ENCODE data around the gene GRM8. TPM values are rescaled to one million over a fixed set of nuclear protein-coding genes. Genes with fewer than 3 reads are reported as not detected.

The GRM8 gene
- polyA plus RNA-seq, 2 of the 4 experiments (the other 2 are of a cell fraction): 0.06 TPM; not detected in 1

DNA sequence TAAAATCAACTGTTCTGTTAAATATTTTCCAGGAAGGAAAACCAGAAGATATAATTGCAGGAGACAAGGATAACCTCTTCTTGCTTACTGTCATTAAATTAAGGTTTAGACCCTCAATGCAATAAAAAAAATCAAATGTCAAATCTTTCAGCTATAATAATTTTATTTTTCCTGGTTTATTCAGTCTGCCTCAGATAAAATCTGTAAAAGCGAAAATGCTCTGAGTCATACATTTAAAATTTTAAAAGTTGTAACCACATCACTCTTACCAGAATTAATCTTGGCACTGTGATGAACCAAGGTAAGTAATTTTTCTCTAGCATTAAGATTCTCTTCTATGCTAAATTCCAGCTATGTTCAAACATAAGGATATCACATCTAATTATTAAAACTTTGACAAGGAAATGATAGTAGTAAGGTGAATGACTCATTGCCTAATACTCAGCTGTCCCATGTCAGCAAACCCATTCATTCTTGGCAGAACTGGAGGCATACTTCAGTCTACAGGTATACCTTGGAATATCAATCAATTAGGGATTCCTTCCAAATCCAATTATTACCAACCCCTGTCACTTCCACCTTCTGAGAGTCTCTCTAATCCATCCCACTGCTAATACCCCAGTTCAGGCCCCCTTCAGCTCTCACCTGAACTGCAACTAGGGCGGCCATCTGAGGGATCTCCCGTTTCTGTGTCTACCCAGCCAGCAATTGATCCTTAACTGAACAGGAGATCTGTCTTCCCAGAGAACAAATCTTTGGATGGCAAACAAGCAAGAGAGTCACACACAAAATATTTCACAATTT is 434.1 kb downstream of the GRM8 start:
- no peak for DNase-seq (ENCODE audit: low read depth in 1 of 2, low spot score in 1 of 2)
- no peaks in the 10 kb centered on the region for H3K4me1 ChIP-seq
- WGBS (ENCODE audit: missing lambda C conversion rate): under 1% methylated on average over 3 of the region's 3 CpGs
- H3K9me3 ChIP-seq: no peaks in the 10 kb centered on the region
- CTCF ChIA-PET: interaction anchor here (0.6 kb wide), 1 partner anchor 14 kb away, joined by 3 read pairs; no protein-coding TSS in a partner anchor
- TF ChIP-seq, protein P1, sequence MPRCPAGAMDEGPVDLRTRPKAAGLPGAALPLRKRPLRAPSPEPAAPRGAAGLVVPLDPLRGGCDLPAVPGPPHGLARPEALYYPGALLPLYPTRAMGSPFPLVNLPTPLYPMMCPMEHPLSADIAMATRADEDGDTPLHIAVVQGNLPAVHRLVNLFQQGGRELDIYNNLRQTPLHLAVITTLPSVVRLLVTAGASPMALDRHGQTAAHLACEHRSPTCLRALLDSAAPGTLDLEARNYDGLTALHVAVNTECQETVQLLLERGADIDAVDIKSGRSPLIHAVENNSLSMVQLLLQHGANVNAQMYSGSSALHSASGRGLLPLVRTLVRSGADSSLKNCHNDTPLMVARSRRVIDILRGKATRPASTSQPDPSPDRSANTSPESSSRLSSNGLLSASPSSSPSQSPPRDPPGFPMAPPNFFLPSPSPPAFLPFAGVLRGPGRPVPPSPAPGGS (IDR thresholded peaks at IDR 0.05): no peak
- TF ChIP-seq EHMT2 (IDR thresholded peaks at IDR 0.05; ENCODE audit: low read depth) (no peak), NFE2L2 (conservative IDR thresholded peaks at IDR 0.05; ENCODE audit: low read length) (no peak), RNF2 (IDR thresholded peaks at IDR 0.05; ENCODE audit: borderline replicate concordance, low read depth) (no peak), KDM5A (IDR thresholded peaks at IDR 0.05) (no peak), CHD2 (IDR thresholded peaks at IDR 0.05; ENCODE audit: low read length, partially characterized antibody) (no peak), RAD21 (conservative IDR thresholded peaks at IDR 0.05 in 1 of 2, IDR thresholded peaks at IDR 0.05 in 1 of 2) (no peak), SREBF2 (IDR thresholded peaks at IDR 0.05) (no peak)
- TF ChIP-seq, protein P2, sequence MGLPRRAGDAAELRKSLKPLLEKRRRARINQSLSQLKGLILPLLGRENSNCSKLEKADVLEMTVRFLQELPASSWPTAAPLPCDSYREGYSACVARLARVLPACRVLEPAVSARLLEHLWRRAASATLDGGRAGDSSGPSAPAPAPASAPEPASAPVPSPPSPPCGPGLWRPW (IDR thresholded peaks at IDR 0.05): no peak
- FAIRE-seq: no peak
- H3K4me2 ChIP-seq: no peak overlapping the region
- no peak for ATAC-seq
- POLR2A ChIA-PET: no interaction called here
- no peak overlapping the region for H3K27ac ChIP-seq
- H3K4me3 ChIP-seq: no peak overlapping the region

DNA sequence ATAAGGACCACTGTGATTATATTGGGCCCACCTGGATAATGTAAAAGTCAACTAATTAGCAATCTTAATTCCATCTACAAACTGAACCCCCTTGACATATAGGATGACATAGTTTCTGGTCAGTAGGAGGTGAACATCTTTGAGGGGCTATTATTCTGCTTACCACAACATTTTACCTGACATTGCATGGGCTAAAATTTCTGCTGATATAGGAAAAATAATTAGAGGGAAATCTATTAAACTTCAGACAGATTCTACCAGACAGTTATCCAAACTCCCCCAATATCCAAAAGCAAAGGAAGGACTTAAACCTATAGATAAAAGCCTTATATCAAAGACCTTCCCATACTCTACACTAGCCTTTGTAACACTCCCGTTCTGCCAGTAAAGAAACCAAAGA is 443.6 kb downstream of the GRM8 start:
- ChIA-PET POLR2A (no interaction called here), CTCF (no interaction called here)
- FAIRE-seq (no peak), DNase-seq (ENCODE audit: low read depth in 1 of 2, low spot score in 1 of 2) (no peak), ATAC-seq (no peak)
- TF ChIP-seq CBX2 (IDR thresholded peaks at IDR 0.05; ENCODE audit: borderline replicate concordance, low read depth) (no peak), EHF (CRISPR knock-in tag; IDR thresholded peaks at IDR 0.05) (no peak), MAFK (IDR thresholded peaks at IDR 0.05; ENCODE audit: partially characterized antibody) (peak; percentile 24), HOXB5 (CRISPR knock-in tag; IDR thresholded peaks at IDR 0.05) (no peak)
- TF ChIP-seq, protein P3, sequence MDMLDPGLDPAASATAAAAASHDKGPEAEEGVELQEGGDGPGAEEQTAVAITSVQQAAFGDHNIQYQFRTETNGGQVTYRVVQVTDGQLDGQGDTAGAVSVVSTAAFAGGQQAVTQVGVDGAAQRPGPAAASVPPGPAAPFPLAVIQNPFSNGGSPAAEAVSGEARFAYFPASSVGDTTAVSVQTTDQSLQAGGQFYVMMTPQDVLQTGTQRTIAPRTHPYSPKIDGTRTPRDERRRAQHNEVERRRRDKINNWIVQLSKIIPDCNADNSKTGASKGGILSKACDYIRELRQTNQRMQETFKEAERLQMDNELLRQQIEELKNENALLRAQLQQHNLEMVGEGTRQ (IDR thresholded peaks at IDR 0.05): no peak
- H3K9me3 ChIP-seq: no peaks in the 10 kb centered on the region
- 0% methylated on average over 1 of the region's 1 CpG for WGBS (ENCODE audit: missing lambda C conversion rate)
- H3K4me1 ChIP-seq: no peaks in the 10 kb centered on the region
- no peak overlapping the region for H3K4me3 ChIP-seq
- no peak overlapping the region for H3K4me2 ChIP-seq
- no peak overlapping the region for H3K27ac ChIP-seq

DNA sequence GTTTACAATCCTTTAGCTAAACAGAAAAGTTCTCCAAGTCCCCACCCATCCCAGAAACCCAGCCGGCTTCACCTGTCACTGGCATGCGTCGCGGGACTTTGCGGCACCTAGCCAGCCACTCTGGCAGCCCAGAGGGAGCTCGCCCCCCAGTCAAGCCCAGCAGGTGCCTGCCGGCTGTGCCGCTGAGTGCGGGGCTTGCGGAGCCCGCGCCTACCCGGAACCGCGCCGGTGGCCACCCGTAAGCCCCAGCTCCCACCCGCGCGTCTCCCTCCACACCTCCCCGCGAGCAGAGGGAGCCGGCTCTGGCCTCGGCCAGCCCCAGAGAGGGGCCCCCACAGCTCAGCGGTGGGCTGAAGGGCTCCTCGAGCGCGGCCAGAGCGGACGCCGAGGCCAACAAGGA is 446.1 kb downstream of the GRM8 start:
- DNase-seq (ENCODE audit: low read depth in 1 of 2, low spot score in 1 of 2) (no peak), FAIRE-seq (no peak), ATAC-seq (no peak)
- WGBS (ENCODE audit: missing lambda C conversion rate): no CpG with 5 or more reads among the region's 31 CpGs
- POLR2A ChIA-PET: no interaction called here
- Histone ChIP-seq H3K4me3 (no peak overlapping the region), H3K4me2 (no peak overlapping the region), H3K27ac (no peak overlapping the region), H3K4me1 (no peaks in the 10 kb centered on the region), H3K9me3 (no peaks in the 10 kb centered on the region)
- TF ChIP-seq, protein P4, sequence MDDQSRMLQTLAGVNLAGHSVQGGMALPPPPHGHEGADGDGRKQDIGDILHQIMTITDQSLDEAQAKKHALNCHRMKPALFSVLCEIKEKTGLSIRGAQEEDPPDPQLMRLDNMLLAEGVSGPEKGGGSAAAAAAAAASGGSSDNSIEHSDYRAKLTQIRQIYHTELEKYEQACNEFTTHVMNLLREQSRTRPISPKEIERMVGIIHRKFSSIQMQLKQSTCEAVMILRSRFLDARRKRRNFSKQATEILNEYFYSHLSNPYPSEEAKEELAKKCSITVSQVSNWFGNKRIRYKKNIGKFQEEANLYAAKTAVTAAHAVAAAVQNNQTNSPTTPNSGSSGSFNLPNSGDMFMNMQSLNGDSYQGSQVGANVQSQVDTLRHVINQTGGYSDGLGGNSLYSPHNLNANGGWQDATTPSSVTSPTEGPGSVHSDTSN (IDR thresholded peaks at IDR 0.05): no peak
- TF ChIP-seq MAZ (IDR thresholded peaks at IDR 0.05; ENCODE audit: borderline replicate concordance, low read depth, low read length) (no peak), JUN (IDR thresholded peaks at IDR 0.05) (no peak), MAFK (IDR thresholded peaks at IDR 0.05; ENCODE audit: partially characterized antibody) (no peak)
- TF ChIP-seq, protein P5, sequence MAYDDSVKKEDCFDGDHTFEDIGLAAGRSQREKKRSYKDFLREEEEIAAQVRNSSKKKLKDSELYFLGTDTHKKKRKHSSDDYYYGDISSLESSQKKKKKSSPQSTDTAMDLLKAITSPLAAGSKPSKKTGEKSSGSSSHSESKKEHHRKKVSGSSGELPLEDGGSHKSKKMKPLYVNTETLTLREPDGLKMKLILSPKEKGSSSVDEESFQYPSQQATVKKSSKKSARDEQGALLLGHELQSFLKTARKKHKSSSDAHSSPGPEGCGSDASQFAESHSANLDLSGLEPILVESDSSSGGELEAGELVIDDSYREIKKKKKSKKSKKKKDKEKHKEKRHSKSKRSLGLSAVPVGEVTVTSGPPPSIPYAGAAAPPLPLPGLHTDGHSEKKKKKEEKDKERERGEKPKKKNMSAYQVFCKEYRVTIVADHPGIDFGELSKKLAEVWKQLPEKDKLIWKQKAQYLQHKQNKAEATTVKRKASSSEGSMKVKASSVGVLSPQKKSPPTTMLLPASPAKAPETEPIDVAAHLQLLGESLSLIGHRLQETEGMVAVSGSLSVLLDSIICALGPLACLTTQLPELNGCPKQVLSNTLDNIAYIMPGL (CRISPR knock-in tag; IDR thresholded peaks at IDR 0.05; ENCODE audit: borderline replicate concordance): no peak
- CTCF ChIA-PET: interaction anchor here (0.6 to 1.3 kb wide), 4 partner anchors 51 to 1403 kb away, joined by 3 read pairs; no protein-coding TSS in a partner anchor
